Measurements from ENCODE around the gene ZNF227. TPM values are rescaled to one million over a fixed set of nuclear protein-coding genes. Genes with fewer than 3 reads are reported as not detected.

Gene ZNF227
- total and polyA plus RNA-seq, 9 of the 15 experiments (the other 6 are each of a cell fraction or from before 2014, with no cell fraction given): 3.0 to 15.1 (median 10.0) TPM

DNA sequence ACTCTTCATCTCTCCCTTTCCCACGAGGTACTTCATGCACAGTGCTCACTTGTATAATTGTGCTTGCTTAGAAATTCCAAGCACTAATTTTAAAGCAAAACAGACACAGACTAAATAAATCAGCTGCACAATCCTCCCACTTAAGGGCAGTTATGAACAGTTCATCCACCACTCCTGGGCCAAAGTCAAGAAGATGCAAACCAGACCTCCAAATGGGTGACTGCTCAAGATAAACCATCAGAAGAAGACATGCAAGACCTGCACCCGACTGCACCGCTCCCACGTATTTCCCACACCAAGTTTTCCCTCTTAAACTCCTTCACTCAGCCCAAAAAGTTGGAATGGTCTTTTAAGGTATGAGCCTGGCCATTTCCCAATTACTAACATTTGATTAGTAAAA is 72.6 kb downstream of the ZNF227 start:
- Histone ChIP-seq H3K9me1 (ENCODE audit: control insufficient read depth, insufficient read depth, low read length) (no peaks in the 10 kb centered on the region), H3K36me3 (ENCODE audit: control insufficient read depth, insufficient read depth, low read length) (no peaks in the 10 kb centered on the region), H3K79me2 (ENCODE audit: control insufficient read depth, insufficient read depth, low read length) (no peaks in the 10 kb centered on the region), H3K9me3 (replicated peaks; ENCODE audit: control insufficient read depth, insufficient read depth, low read depth, low read length) (0 out of 2 replicates have a peak, but pooled peaks cover 7% of the 10 kb centered on the region), H4K20me1 (replicated peaks; ENCODE audit: control insufficient read depth, insufficient read depth, low read length) (no peaks in the 10 kb centered on the region), H3K4me1 (replicated peaks in 1 of 2; ENCODE audit: control insufficient read depth in 2 of 2, insufficient read depth in 2 of 2, low read length in 2 of 2) (no peaks in the 10 kb centered on the region), H3K9ac (ENCODE audit: insufficient read depth in 1 of 2, low read depth in 2 of 2, low read length in 2 of 2) (no peak overlapping the region), H3K4me3 (no peak overlapping the region), H3K27ac (ENCODE audit: extremely low read depth, low read depth, low read length) (no peak overlapping the region), H3K27me3 (ENCODE audit: control insufficient read depth in 2 of 2, insufficient read depth in 2 of 2, low read length in 2 of 2) (no peaks in the 10 kb centered on the region), H2AFZ (ENCODE audit: low read depth, low read length) (no peak overlapping the region), H3K4me2 (ENCODE audit: insufficient read depth, low read length) (no peak overlapping the region)
- DNase-seq (ENCODE audit: extremely low read depth in 1 of 4, low spot score in 3 of 4) (no peak), ATAC-seq (no peak), FAIRE-seq (no peak)
- intact Hi-C loops (cut with micrococcal nuclease) (no loop called here), in situ Hi-C loops (cut with MboI) (no loop called here)
- CTCF ChIA-PET (ENCODE audit: low intra/inter-chr PET ratio): no interaction called here
- 0% methylated on average over 4 of the region's 4 CpGs for WGBS (ENCODE audit: insufficient coverage, low coverage, missing lambda C conversion rate)
- POLR2A ChIA-PET: no interaction called here
- BruUV-seq (replicated peaks): no TSS peak
- TF ChIP-seq NFRKB (IDR thresholded peaks at IDR 0.05; ENCODE audit: low read depth): no peak
- TF ChIP-seq EP400 (IDR thresholded peaks at IDR 0.05): no peak
- no peak for TF ChIP-seq BCL6 (CRISPR knock-in tag; IDR thresholded peaks at IDR 0.05)
- TF ChIP-seq RUNX1 (IDR thresholded peaks at IDR 0.05; ENCODE audit: low read depth): no peak
- TF ChIP-seq, protein P1, sequence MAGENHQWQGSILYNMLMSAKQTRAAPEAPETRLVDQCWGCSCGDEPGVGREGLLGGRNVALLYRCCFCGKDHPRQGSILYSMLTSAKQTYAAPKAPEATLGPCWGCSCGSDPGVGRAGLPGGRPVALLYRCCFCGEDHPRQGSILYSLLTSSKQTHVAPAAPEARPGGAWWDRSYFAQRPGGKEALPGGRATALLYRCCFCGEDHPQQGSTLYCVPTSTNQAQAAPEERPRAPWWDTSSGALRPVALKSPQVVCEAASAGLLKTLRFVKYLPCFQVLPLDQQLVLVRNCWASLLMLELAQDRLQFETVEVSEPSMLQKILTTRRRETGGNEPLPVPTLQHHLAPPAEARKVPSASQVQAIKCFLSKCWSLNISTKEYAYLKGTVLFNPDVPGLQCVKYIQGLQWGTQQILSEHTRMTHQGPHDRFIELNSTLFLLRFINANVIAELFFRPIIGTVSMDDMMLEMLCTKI (IDR thresholded peaks at IDR 0.05; ENCODE audit: partially characterized antibody): no peak
- TF ChIP-seq, protein P2, sequence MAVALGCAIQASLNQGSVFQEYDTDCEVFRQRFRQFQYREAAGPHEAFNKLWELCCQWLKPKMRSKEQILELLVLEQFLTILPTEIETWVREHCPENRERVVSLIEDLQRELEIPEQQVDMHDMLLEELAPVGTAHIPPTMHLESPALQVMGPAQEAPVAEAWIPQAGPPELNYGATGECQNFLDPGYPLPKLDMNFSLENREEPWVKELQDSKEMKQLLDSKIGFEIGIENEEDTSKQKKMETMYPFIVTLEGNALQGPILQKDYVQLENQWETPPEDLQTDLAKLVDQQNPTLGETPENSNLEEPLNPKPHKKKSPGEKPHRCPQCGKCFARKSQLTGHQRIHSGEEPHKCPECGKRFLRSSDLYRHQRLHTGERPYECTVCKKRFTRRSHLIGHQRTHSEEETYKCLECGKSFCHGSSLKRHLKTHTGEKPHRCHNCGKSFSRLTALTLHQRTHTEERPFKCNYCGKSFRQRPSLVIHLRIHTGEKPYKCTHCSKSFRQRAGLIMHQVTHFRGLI (CRISPR knock-in tag; IDR thresholded peaks at IDR 0.05): no peak
- TF ChIP-seq BCOR (IDR thresholded peaks at IDR 0.05): no peak
- TF ChIP-seq CBFB (CRISPR knock-in tag; IDR thresholded peaks at IDR 0.05): no peak
- TF ChIP-seq CBFA2T2 (conservative IDR thresholded peaks at IDR 0.05): no peak
- TF ChIP-seq JUN (IDR thresholded peaks at IDR 0.05; ENCODE audit: borderline replicate concordance, low read depth, low read length): no peak
- TF ChIP-seq JUN (CRISPR knock-in tag; IDR thresholded peaks at IDR 0.05; ENCODE audit: borderline replicate concordance): no peak
- TF ChIP-seq CSDE1 (IDR thresholded peaks at IDR 0.05): no peak
- TF ChIP-seq, protein P3, sequence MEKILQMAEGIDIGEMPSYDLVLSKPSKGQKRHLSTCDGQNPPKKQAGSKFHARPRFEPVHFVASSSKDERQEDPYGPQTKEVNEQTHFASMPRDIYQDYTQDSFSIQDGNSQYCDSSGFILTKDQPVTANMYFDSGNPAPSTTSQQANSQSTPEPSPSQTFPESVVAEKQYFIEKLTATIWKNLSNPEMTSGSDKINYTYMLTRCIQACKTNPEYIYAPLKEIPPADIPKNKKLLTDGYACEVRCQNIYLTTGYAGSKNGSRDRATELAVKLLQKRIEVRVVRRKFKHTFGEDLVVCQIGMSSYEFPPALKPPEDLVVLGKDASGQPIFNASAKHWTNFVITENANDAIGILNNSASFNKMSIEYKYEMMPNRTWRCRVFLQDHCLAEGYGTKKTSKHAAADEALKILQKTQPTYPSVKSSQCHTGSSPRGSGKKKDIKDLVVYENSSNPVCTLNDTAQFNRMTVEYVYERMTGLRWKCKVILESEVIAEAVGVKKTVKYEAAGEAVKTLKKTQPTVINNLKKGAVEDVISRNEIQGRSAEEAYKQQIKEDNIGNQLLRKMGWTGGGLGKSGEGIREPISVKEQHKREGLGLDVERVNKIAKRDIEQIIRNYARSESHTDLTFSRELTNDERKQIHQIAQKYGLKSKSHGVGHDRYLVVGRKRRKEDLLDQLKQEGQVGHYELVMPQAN (IDR thresholded peaks at IDR 0.05; ENCODE audit: borderline replicate concordance): no peak
- no peak for TF ChIP-seq RBM17 (IDR thresholded peaks at IDR 0.05; ENCODE audit: borderline replicate concordance, low read depth, low read length)
- TF ChIP-seq ZFX (CRISPR knock-in tag; IDR thresholded peaks at IDR 0.05): no peak
- no peak for TF ChIP-seq RCOR1 (IDR thresholded peaks at IDR 0.05; ENCODE audit: borderline replicate concordance in 1 of 2, low read depth in 2 of 2, low read length in 2 of 2)
